K562 (cell line): Measurements from ENCODE around the gene SMIM35. TPM values are rescaled to one million over a fixed set of nuclear protein-coding genes. Genes with fewer than 3 reads are reported as not detected.

Experiments used
- ATAC-seq: fragments of 200-7000 bp; cut with Tn5 transposase; 3 replicates; pipeline ENCODE4 v1.9.1; 2020; ENCODE audit warnings: moderate library complexity
- BruUV-seq: library from RNA; stranded (reverse); fragments of 400-500 nt; replicated peaks from 2 replicates; lab custom pipeline; 2021; lab: Mats Ljungman, UMichigan
- CTCF ChIA-PET: fragments of 300-600 bp; formaldehyde crosslinking; extraction: SDS; loops from one replicate; lab custom pipeline; 2021; ENCODE audit warnings: low intra/inter-chr PET ratio; lab: Yijun Ruan, JAX
- POLR2A ChIA-PET: fragments of 300-600, 350-650 bp; sonication (Branson Sonifier 250); formaldehyde crosslinking; extraction: SDS; loops from one replicate; lab custom pipeline; 2021; ENCODE audit warnings: antibody characterized with exemption, inconsistent platforms; lab: Yijun Ruan, JAX
- DNase-seq, 4 experiments: peaks; one replicate each; pipeline versions ENCODE4 v3.0.0 to v3.0.0-alpha.2; 2011 to 2018; ENCODE audit warnings: low spot score in 3 of 4, mixed read lengths in 3 of 4; ENCODE audit errors: extremely low read depth in 1 of 4
- FAIRE-seq: peaks from 2 replicates; lab custom pipeline; 2011; peaks lifted over from hg19 to GRCh38; lab: Jason Lieb, UNC
- H2AFZ ChIP-seq: 2 replicates; pipeline ENCODE4 v1.6.0; 2011; ENCODE audit warnings: low read depth, low read length, control low read depth, inconsistent platforms
- H3K27ac ChIP-seq: fragments of 200-600 bp; 3 replicates; pipeline ENCODE4 v1.8.0; 2011; ENCODE audit warnings: low read depth, mild to moderate bottlenecking, control low read depth, inconsistent platforms, low read length, moderate library complexity, mixed read lengths; ENCODE audit errors: extremely low read depth
- H3K27me3 ChIP-seq, 2 experiments: fragments of 300-600 bp in 1 of 2; 2 replicates in 1 of 2; 3 replicates in 1 of 2; pipeline versions ENCODE4 v1.6.0 to v1.8.0; 2011; ENCODE audit warnings: inconsistent platforms in 2 of 2, low read length in 2 of 2, mild to moderate bottlenecking in 1 of 2, mixed read lengths in 1 of 2, moderate library complexity in 1 of 2; ENCODE audit not compliant: control insufficient read depth in 2 of 2, insufficient read depth in 2 of 2
- H3K36me3 ChIP-seq: fragments of 300-600 bp; 3 replicates; pipeline ENCODE4 v1.8.0; 2011; ENCODE audit warnings: mild to moderate bottlenecking, low read length, inconsistent platforms; ENCODE audit not compliant: control insufficient read depth, insufficient read depth
- H3K4me1 ChIP-seq, 2 experiments: fragments of 200-600 bp in 1 of 2; replicated peaks in 1 of 2; 2 replicates in 1 of 2; 3 replicates in 1 of 2; pipeline versions ENCODE4 v1.5.1 to v1.8.0; 2011; ENCODE audit warnings: inconsistent platforms in 2 of 2, low read length in 2 of 2, mild to moderate bottlenecking in 1 of 2, mixed read lengths in 1 of 2, moderate library complexity in 1 of 2; ENCODE audit not compliant: control insufficient read depth in 2 of 2, insufficient read depth in 2 of 2
- H3K4me2 ChIP-seq: 2 replicates; pipeline ENCODE4 v1.6.1; 2011; ENCODE audit warnings: low read length, control low read depth, inconsistent platforms, mixed read lengths; ENCODE audit not compliant: insufficient read depth
- H3K4me3 ChIP-seq: fragments of 200-600 bp; sonication (generic), shearing (Covaris generic); 2 replicates; pipeline ENCODE4 v1.5.1; 2016; ENCODE audit warnings: control low read depth, inconsistent platforms
- H3K79me2 ChIP-seq: fragments of 200-600 bp; 3 replicates; pipeline ENCODE4 v1.8.0; 2011; ENCODE audit warnings: low read length, inconsistent platforms; ENCODE audit not compliant: control insufficient read depth, insufficient read depth
- H3K9ac ChIP-seq, 2 experiments: 2 replicates each; pipeline versions ENCODE4 v1.6.0 to v1.6.1; 2011; ENCODE audit warnings: low read depth in 2 of 2, low read length in 2 of 2, control low read depth in 1 of 2, inconsistent platforms in 1 of 2, mild to moderate bottlenecking in 1 of 2, mixed read lengths in 1 of 2; ENCODE audit not compliant: insufficient read depth in 1 of 2
- H3K9me1 ChIP-seq: one replicate; pipeline ENCODE4 v1.6.0; 2011; ENCODE audit warnings: inconsistent platforms, mild to moderate bottlenecking, low read length, moderate library complexity; ENCODE audit not compliant: control insufficient read depth, insufficient read depth
- H3K9me3 ChIP-seq: replicated peaks from 2 replicates; pipeline ENCODE4 v1.5.1; 2011; ENCODE audit warnings: low read depth, low read length, inconsistent platforms; ENCODE audit not compliant: control insufficient read depth, insufficient read depth
- H4K20me1 ChIP-seq: replicated peaks from 2 replicates; pipeline ENCODE4 v1.6.1; 2011; ENCODE audit warnings: low read length, inconsistent platforms, mixed read lengths; ENCODE audit not compliant: control insufficient read depth, insufficient read depth
- CGGBP1 ChIP-seq: fragments of 250-450 bp; sonication (Bioruptor Pico); IDR thresholded peaks from 2 replicates; pipeline ENCODE4 v1.9.0; 2021; ENCODE audit warnings: mild to moderate bottlenecking
- FOXK1 ChIP-seq: sonication (generic); formaldehyde crosslinking; IDR thresholded peaks from 2 replicates; pipeline ENCODE4 v1.8.0; 2022; ENCODE audit warnings: missing genetic modification reagents, mild to moderate bottlenecking, borderline replicate concordance
- HOXB6 ChIP-seq: fragments of 250-450 bp; sonication (Bioruptor Pico); IDR thresholded peaks from 2 replicates; pipeline ENCODE4 v1.5.1; 2022; ENCODE audit warnings: mild to moderate bottlenecking, borderline replicate concordance
- NBN ChIP-seq: fragments of 450-650 bp; IDR thresholded peaks from 2 replicates; pipeline ENCODE4 v1.6.1; 2016; ENCODE audit warnings: low read depth, mild to moderate bottlenecking
- SMARCA4 ChIP-seq: fragments of 450-650 bp; IDR thresholded peaks from 2 replicates; pipeline ENCODE4 v1.6.1; 2016
- XRCC4 ChIP-seq: IDR thresholded peaks from one replicate; pipeline ENCODE4 v1.6.1; 2011; ENCODE audit not compliant: insufficient read depth, insufficient read length; ENCODE audit errors: extremely low read depth
- ZNF121 ChIP-seq: sonication (generic); formaldehyde crosslinking; conservative IDR thresholded peaks from 2 replicates; pipeline ENCODE4 v1.8.0; 2022; ENCODE audit warnings: missing genetic modification reagents
- ZNF239 ChIP-seq: fragments of 250-450 bp; sonication (Bioruptor Pico); IDR thresholded peaks from 2 replicates; pipeline ENCODE4 v1.4.0; 2020; ENCODE audit warnings: mild to moderate bottlenecking
- WGBS: fragments of 100-300 bp; shearing (Covaris generic); methylation state at CpG from one replicate; pipeline ENCODE4 v1.1.6; 2016; ENCODE audit warnings: low coverage, mixed read lengths; ENCODE audit not compliant: insufficient coverage; ENCODE audit errors: missing lambda C conversion rate; 5-methylcytosine and 5-hydroxymethylcytosine counted together
- in situ Hi-C: fragments of 300-500 bp; cut with MboI; formaldehyde crosslinking; loops from 4 replicates; pipeline ENCODE4 v1.15.0; 2018; ENCODE audit warnings: inconsistent platforms, mixed read lengths
- intact Hi-C: fragments of 100-400 bp; cut with micrococcal nuclease; formaldehyde crosslinking; loops from 2 replicates; pipeline ENCODE4 v1.14.2; 2022
- polyA plus RNA-seq, 8 experiments: library from polyadenylated mRNA; depleted of rRNA in 4 of 8; stranded (reverse) in 5 of 8; unstranded in 3 of 8; fragments of >200 nt; fragmentation: Nextera tagmentation in 2 of 8; fragmentation: Illumina TruSeq in 1 of 8; extraction: Ambion mirVana in 2 of 8; extraction: Trizol in 1 of 8; gene quantifications; 2 replicates each; pipeline versions ENCODE4 v1.2.1 to v1.2.3, GENCODE V29; 2011 to 2014; ENCODE audit warnings: inconsistent platforms in 1 of 8, missing spikeins in 1 of 8
- total RNA-seq, 7 experiments: library from RNA; depleted of rRNA in 6 of 7; stranded (reverse); fragments of >200 nt in 6 of 7; fragmentation: Illumina TruSeq in 2 of 7; extraction: Trizol in 2 of 7; gene quantifications; 2 replicates each; pipeline versions ENCODE4 v1.2.1 to v1.2.3, GENCODE V29; 2011 to 2021; ENCODE audit warnings: low replicate concordance in 1 of 7

SMIM35 gene
- total and polyA plus RNA-seq, 9 of the 15 experiments (the other 6 are each of a cell fraction or from before 2014, with no cell fraction given): 0.03 TPM; not detected in 7

DNA sequence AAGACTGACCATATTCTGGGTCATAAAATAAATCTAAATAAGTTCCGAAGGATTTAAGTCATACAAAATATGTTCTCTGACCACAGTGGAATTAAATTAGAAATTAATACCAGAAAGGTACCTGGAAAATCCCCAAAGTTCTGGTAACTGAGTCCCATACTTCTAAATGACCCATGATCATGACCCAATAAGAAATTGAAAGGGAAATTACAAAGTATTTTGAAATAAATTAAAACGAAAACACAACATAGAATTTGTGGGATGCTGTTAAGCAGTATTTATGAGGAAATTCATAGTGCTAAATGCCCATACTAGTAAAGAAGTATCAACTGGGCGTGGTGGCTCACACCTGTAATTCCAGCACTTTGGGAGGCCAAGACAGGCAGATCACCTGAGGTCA lies 123.9 kb downstream of the SMIM35 start:
- Histone ChIP-seq H3K9me3 (no peaks in the 10 kb centered on the region), H3K9me1 (no peaks in the 10 kb centered on the region), H3K79me2 (no peaks in the 10 kb centered on the region), H3K9ac (no peak overlapping the region), H3K4me1 (peaks cover 0 to 11% of the 10 kb centered on the region in 2 experiments; a peak in 3 of 5 replicates), H2AFZ (no peak overlapping the region), H3K36me3 (no peaks in the 10 kb centered on the region), H3K4me3 (no peak overlapping the region), H3K4me2 (no peak overlapping the region)
- 67% methylated on average over 3 of the region's 3 CpGs for WGBS
- no TSS peak for BruUV-seq
- in situ Hi-C loops: no loop called here
- POLR2A ChIA-PET: interaction anchor here (0.7 kb wide), 1 partner anchor 10 kb away, joined by 3 read pairs; no protein-coding TSS in a partner anchor
- TF ChIP-seq SMARCA4 (no peak), HOXB6 (CRISPR knock-in tag) (no peak), FOXK1 (CRISPR knock-in tag) (no peak), CGGBP1 (CRISPR knock-in tag) (no peak), NBN (no peak), XRCC4 (no peak), ZNF239 (no peak), ZNF121 (CRISPR knock-in tag) (no peak)
- TF ChIP-seq, all 486 proteins: peak for 0
- ATAC-seq: no peak
- H3K27me3 ChIP-seq: no peaks in the 10 kb centered on the region
- H4K20me1 ChIP-seq: no peaks in the 10 kb centered on the region
- FAIRE-seq: no peak
- no peak overlapping the region for H3K27ac ChIP-seq
- CTCF ChIA-PET: no interaction called here
- DNase-seq: no peak
- intact Hi-C loops: no loop called here
